Brain microvascular endothelial cell (primary cell): Measurements from ENCODE around the gene YWHAE.
A peak's percentile ranks its signal among the peaks of the same experiment; 100 is the strongest.
"Not testable (repeated sequence)": the region's sequence is repeated elsewhere in the genome, so short reads cannot be mapped to it uniquely, and the experiment has no call there.

ENCODE experiments used
- DNase-seq: peaks from one replicate; pipeline ENCODE4 v3.0.0-alpha.2; 2020
- H3K27ac ChIP-seq: fragments of 250-450 bp; sonication (Bioruptor Pico); 2 replicates; pipeline ENCODE4 v1.5.1; 2020; ENCODE audit warnings: mild to moderate bottlenecking, moderate library complexity
- H3K27me3 ChIP-seq: fragments of 250-450 bp; sonication (Bioruptor Pico); replicated peaks from 2 replicates; pipeline ENCODE4 v1.5.1; 2020; ENCODE audit warnings: mild to moderate bottlenecking
- H3K36me3 ChIP-seq: fragments of 250-450 bp; sonication (Bioruptor Pico); replicated peaks from 2 replicates; pipeline ENCODE4 v1.5.1; 2020; ENCODE audit warnings: mild to moderate bottlenecking
- H3K4me3 ChIP-seq: 2 replicates; pipeline ENCODE4 v1.5.1; 2011; ENCODE audit warnings: low read depth, mild to moderate bottlenecking, control low read depth, low read length, moderate library complexity
- CTCF ChIP-seq: IDR thresholded peaks from 2 replicates; pipeline ENCODE4 v1.5.1; 2011; ENCODE audit warnings: low read depth, mild to moderate bottlenecking, moderate library complexity, low read length, control low read depth, inconsistent platforms; ENCODE audit errors: missing control alignments
- in situ Hi-C: cut with HindIII; loops from 2 replicates; pipeline ENCODE4 v1.10.0; 2017; ENCODE audit warnings: low sequenced_read_pairs, low pct_ligation_motif_present

Gene YWHAE

GRCh38 chr17:1423456-1424135, 23.6 kb upstream of the YWHAE start:
- Histone ChIP-seq H3K27me3 (no peaks in the 10 kb centered on the region), H3K27ac (peak overlapping the region; percentile 64), H3K4me3 (no peak overlapping the region), H3K36me3 (peaks cover 44% of the 10 kb centered on the region)
- in situ Hi-C loops, result no loop called here
- no peak for TF ChIP-seq CTCF
- no peak for DNase-seq

GRCh38 chr17:1422885-1423284, 22.9 kb upstream of the YWHAE start:
- Histone ChIP-seq H3K36me3 (peaks cover 45% of the 10 kb centered on the region), H3K4me3 (no peak overlapping the region), H3K27me3 (no peaks in the 10 kb centered on the region), H3K27ac (peak overlapping the region; percentile 64)
- TF ChIP-seq CTCF, result no peak
- in situ Hi-C loops, result no loop called here
- DNase-seq, result peak; percentile 97

GRCh38 chr17:1421470-1421869, 21.4 kb upstream of the YWHAE start:
- no peaks in the 10 kb centered on the region for H3K27me3 ChIP-seq
- no peak for TF ChIP-seq CTCF
- H3K4me3 ChIP-seq, result no peak overlapping the region
- H3K27ac ChIP-seq, result no peak overlapping the region
- no peak for DNase-seq
- in situ Hi-C loops, result no loop called here
- peaks cover 43% of the 10 kb centered on the region for H3K36me3 ChIP-seq

GRCh38 chr17:1420981-1421380, 21.0 kb upstream of the YWHAE start:
- peaks cover 38% of the 10 kb centered on the region for H3K36me3 ChIP-seq
- in situ Hi-C loops, result no loop called here
- TF ChIP-seq CTCF, result no peak
- no peak for DNase-seq
- no peaks in the 10 kb centered on the region for H3K27me3 ChIP-seq
- H3K4me3 ChIP-seq, result no peak overlapping the region
- no peak overlapping the region for H3K27ac ChIP-seq

GRCh38 chr17:1420163-1420562, 20.1 kb upstream of the YWHAE start:
- Histone ChIP-seq H3K36me3 (peaks cover 30% of the 10 kb centered on the region), H3K4me3 (no peak overlapping the region), H3K27ac (no peak overlapping the region), H3K27me3 (no peaks in the 10 kb centered on the region)
- in situ Hi-C loops, result no loop called here
- no peak for DNase-seq
- no peak for TF ChIP-seq CTCF

GRCh38 chr17:1418476-1418875, 18.5 kb upstream of the YWHAE start:
- DNase-seq, H3K27ac ChIP-seq, H3K27me3 ChIP-seq, in situ Hi-C loops, H3K4me3 ChIP-seq: not testable (repeated sequence)
- H3K36me3 ChIP-seq, result peaks cover 20% of the 10 kb centered on the region
